K562 (cell line): ENCODE measurements around the gene CDH1. TPM values are rescaled to one million over a fixed set of nuclear protein-coding genes. Genes with fewer than 3 reads are reported as not detected.

Experiments
- COPS2 ChIP-seq: fragments of 450-650 bp; conservative IDR thresholded peaks from 2 replicates; pipeline ENCODE4 v1.6.1; 2016; ENCODE audit warnings: mild to moderate bottlenecking, moderate library complexity
- E4F1 ChIP-seq: fragments of 250-450 bp; sonication (Bioruptor Pico); IDR thresholded peaks from 2 replicates; pipeline ENCODE4 v1.5.0; 2021; ENCODE audit warnings: mild to moderate bottlenecking, borderline replicate concordance
- MITF ChIP-seq: IDR thresholded peaks from 2 replicates; pipeline ENCODE4 v1.6.1; 2014; ENCODE audit warnings: antibody characterized with exemption
- NRF1 ChIP-seq, 2 experiments: fragments of 450-650 bp; IDR thresholded peaks in 1 of 2; conservative IDR thresholded peaks in 1 of 2; 2 replicates each; pipeline ENCODE4 v1.6.1; 2014; ENCODE audit warnings: mild to moderate bottlenecking in 2 of 2
- OTX1 ChIP-seq: fragments of 450-650 bp; formaldehyde crosslinking; IDR thresholded peaks from 2 replicates; pipeline ENCODE4 v1.4.0; 2022; ENCODE audit warnings: mild to moderate bottlenecking
- TCF7L2 ChIP-seq: fragments of 150-350 bp; IDR thresholded peaks from 2 replicates; pipeline ENCODE4 v1.6.1; 2016; ENCODE audit warnings: low read depth, mild to moderate bottlenecking, low read length, moderate library complexity
- ZBTB7A ChIP-seq: IDR thresholded peaks from 2 replicates; pipeline ENCODE4 v1.6.1; 2011; ENCODE audit warnings: low read depth, mild to moderate bottlenecking, low read length, moderate library complexity, borderline replicate concordance; ENCODE audit not compliant: control insufficient read depth
- polyA plus RNA-seq, 8 experiments: library from polyadenylated mRNA; depleted of rRNA in 4 of 8; stranded (reverse) in 5 of 8; unstranded in 3 of 8; fragments of >200 nt; fragmentation: Nextera tagmentation in 2 of 8; fragmentation: Illumina TruSeq in 1 of 8; extraction: Ambion mirVana in 2 of 8; extraction: Trizol in 1 of 8; gene quantifications; 2 replicates each; pipeline versions ENCODE4 v1.2.1 to v1.2.3, GENCODE V29; 2011 to 2014; ENCODE audit warnings: inconsistent platforms in 1 of 8, missing spikeins in 1 of 8
- total RNA-seq, 7 experiments: library from RNA; depleted of rRNA in 6 of 7; stranded (reverse); fragments of >200 nt in 6 of 7; fragmentation: Illumina TruSeq in 2 of 7; extraction: Trizol in 2 of 7; gene quantifications; 2 replicates each; pipeline versions ENCODE4 v1.2.1 to v1.2.3, GENCODE V29; 2011 to 2021; ENCODE audit warnings: low replicate concordance in 1 of 7

The CDH1 gene
- total and polyA plus RNA-seq, 9 of the 15 experiments (the other 6 are each of a cell fraction or from before 2014, with no cell fraction given): 0.01 to 0.69 TPM; not detected in 7

- no peak for TF ChIP-seq MITF
- no peak for TF ChIP-seq E4F1 (CRISPR knock-in tag)
- TF ChIP-seq NRF1 (conservative IDR thresholded peaks at IDR 0.05 in 1 of 2, IDR thresholded peaks at IDR 0.05 in 1 of 2): no peak
- TF ChIP-seq TCF7L2: no peak
- no peak for TF ChIP-seq OTX1 (CRISPR knock-in tag)
- no peak for TF ChIP-seq ZBTB7A
- TF ChIP-seq COPS2: no peak
These were observed 61.3 kb downstream of the CDH1 start (continued) for GRCh38 chr16:68798398-68798797.
